Fibroblast of the aortic adventitia (primary cell): ENCODE measurements around the gene ETAA1. TPM values are rescaled to one million over a fixed set of nuclear protein-coding genes. Genes with fewer than 3 reads are reported as not detected.

Source experiments
- DNase-seq: peaks from one replicate; pipeline ENCODE4 v3.0.0-alpha.2; 2010; ENCODE audit warnings: low read depth
- H3K4me3 ChIP-seq: 2 replicates; pipeline ENCODE4 v1.5.1; 2011; ENCODE audit warnings: low read depth, mild to moderate bottlenecking, control low read depth, low read length, moderate library complexity
- total RNA-seq: library from RNA; depleted of rRNA; stranded (reverse); fragments of >200 nt; gene quantifications from 2 replicates; pipeline ENCODE4 v1.2.3, GENCODE V29; 2012; ENCODE audit warnings: low replicate concordance
- TF ChIP-seq, protein P1 (sequence below): IDR thresholded peaks from 2 replicates; pipeline ENCODE4 v1.5.1; 2011; ENCODE audit warnings: mild to moderate bottlenecking, low read length, control low read depth, inconsistent platforms; ENCODE audit not compliant: insufficient read depth

The ETAA1 gene
- total RNA-seq, 1 donor, result 27.6 TPM

DNA sequence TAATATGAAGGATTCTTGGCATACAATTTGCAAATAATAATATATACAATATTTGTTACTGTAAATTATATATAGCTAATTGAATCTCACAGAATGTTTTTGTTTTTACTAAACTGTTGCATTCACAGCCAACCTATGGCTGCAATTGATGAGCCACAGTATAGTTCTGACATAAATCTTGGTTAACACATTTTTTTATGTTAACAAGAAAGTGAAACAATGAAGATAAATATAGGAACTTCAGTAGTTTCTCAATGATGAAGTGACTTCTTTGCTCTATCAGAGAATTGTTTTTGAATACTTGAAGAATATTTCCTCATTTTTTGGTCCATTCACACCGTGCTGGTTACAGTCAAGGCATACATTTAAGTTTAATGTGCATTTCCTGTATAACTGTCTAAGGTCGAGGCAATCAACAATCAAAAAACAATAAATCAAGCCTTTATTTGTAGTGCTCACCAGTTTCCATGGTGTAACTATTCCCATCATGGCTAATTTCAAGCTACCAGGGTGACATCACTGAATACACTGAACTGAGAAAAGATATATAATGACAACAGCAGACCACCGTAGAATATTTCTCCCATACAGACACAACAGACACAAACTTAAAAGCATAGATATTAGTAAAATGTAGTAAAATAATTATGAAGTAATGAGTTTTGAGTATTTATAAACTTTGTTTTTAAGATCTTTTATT, 12.9 kb upstream of the ETAA1 start:
- no peak overlapping the region for H3K4me3 ChIP-seq
- TF ChIP-seq, protein P1, sequence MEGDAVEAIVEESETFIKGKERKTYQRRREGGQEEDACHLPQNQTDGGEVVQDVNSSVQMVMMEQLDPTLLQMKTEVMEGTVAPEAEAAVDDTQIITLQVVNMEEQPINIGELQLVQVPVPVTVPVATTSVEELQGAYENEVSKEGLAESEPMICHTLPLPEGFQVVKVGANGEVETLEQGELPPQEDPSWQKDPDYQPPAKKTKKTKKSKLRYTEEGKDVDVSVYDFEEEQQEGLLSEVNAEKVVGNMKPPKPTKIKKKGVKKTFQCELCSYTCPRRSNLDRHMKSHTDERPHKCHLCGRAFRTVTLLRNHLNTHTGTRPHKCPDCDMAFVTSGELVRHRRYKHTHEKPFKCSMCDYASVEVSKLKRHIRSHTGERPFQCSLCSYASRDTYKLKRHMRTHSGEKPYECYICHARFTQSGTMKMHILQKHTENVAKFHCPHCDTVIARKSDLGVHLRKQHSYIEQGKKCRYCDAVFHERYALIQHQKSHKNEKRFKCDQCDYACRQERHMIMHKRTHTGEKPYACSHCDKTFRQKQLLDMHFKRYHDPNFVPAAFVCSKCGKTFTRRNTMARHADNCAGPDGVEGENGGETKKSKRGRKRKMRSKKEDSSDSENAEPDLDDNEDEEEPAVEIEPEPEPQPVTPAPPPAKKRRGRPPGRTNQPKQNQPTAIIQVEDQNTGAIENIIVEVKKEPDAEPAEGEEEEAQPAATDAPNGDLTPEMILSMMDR, result no peak

DNA sequence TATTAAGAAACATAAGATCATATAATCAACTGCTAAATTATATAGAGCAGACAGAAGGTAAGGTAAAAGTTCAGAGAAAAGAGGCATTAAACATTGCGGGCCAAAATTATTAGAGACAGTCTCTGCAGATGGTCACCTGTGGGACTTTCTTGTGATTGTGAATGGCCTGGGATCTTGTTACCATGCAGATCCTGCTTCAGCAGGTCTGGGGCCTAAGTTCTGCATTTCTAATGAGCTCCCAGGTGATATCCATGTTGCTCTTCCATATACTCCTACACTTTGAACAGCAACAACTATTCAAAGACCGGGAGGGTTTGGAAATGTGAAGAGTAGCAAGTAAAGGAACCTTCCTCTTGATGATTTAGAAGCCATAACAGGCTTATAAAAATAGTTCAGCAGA, 8.5 kb upstream of the ETAA1 start:
- DNase-seq, result no peak
- TF ChIP-seq, protein P1, result no peak
- no peak overlapping the region for H3K4me3 ChIP-seq

More for the DNA sequence above, 12.9 kb upstream of the ETAA1 start:
- DNase-seq, result no peak

DNA sequence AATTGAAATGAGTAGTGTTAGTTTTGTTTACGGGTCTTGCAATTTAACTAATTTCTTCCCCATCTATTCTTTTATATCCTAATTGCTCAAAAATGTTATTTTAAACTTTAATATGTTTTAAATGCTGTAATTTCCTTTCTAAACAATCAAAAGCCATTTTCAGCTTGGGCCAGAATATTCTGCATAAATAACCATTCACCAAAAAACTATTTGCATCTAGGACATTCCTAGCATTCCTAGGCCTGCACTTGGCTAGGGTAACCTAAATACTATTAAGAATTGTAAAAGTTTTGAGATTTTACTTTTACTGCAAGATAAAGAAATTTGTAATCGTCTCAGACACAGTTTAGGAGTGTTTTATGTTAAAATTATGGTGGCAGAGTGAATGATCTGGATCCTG, 7.8 kb upstream of the ETAA1 start:
- DNase-seq, result peak; percentile 85
- no peak overlapping the region for H3K4me3 ChIP-seq
- TF ChIP-seq, protein P1, result no peak

DNA sequence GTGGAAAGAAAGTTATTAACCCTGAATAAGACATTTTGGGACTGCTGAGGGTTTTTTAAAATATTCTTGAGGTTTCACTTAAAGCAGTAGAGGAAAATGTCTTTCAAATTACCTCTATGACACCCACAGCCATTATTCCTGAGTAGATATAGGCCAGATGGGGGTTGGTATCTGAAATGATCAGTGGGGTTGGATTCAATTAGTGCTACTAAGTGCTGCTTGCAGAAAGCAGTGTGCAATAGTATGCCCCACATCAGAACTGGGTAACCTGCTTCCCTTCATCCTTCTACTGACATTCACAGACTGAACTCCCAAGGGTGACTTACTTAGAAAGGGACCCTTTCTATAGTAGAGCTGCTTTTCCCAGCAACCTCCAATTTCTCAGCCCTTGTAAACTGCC, 7.3 kb upstream of the ETAA1 start:
- no peak overlapping the region for H3K4me3 ChIP-seq
- DNase-seq, result no peak
- TF ChIP-seq, protein P1, result no peak

DNA sequence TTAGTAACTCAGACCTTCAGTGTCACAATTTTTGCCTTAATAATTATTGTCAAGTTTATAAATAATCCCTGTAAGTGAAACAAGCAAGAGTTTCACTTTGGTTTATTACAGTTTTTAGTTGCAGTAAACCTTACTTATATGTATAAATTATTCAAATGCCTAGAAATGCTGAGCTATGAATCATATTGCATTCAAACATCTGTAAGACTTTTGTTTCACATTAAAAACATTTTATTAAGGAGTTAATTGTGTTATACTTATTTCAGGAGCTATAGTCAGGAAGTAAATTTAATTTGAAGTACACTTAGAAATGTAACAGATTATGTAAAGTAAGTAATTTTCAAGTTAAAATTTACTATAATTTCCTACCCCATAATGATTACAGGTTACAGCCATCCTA, 3.9 kb upstream of the ETAA1 start:
- H3K4me3 ChIP-seq, result no peak overlapping the region
- TF ChIP-seq, protein P1, result no peak
- no peak for DNase-seq

DNA sequence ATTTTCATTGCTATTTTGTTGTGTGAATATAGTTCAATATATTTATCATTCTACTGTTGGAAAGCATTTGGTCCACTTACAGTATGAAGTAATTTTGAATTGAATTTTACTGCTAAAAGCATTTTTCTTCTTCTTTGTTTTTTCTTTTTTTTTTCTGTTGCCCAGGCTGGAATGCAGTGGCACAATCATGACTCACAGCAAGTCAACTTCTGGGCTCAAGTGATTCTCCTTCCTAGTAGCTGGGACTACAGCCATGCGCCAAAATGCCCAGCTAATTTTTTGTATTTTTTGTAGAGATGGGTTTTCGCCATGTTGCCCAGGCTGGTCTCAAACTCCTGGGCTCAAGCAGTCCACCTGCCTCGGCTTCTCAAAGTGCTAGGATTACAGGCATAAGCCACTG, 2.4 kb upstream of the ETAA1 start:
- no peak overlapping the region for H3K4me3 ChIP-seq
- TF ChIP-seq, protein P1, result no peak
- peak; percentile 57 for DNase-seq

DNA sequence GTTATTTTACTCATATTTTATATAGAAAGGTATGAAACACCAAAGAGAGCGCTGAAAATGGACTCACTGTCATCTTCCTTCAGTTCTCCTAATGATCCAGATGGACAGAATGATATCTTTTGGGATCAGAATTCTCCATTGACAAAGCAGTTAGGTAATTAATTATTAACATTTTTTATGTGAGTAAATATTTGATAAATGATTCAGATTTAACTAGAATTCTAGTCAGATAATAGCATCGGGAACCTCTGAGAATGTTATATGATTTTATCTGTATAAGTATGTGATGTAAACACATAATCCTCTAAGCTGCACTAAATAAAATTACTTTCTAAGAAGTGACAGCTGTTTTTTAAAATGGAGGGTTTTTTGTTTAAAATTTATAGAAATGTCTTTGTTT, 2.0 kb downstream of the ETAA1 start:
- DNase-seq, result no peak
- TF ChIP-seq, protein P1, result no peak
- H3K4me3 ChIP-seq, result no peak overlapping the region
